GM06990 (cell line): ENCODE measurements around the gene DBNDD1.
"Not testable (repeated sequence)": the region's sequence is repeated elsewhere in the genome, so short reads cannot be mapped to it uniquely, and the experiment has no call there.

Experiments
- DNase-seq: peaks from one replicate; pipeline ENCODE4 v3.0.0-alpha.2; 2011; ENCODE audit not compliant: insufficient read length; ENCODE audit errors: extremely low read depth
- H3K27me3 ChIP-seq: replicated peaks from 2 replicates; pipeline ENCODE4 v1.6.0; 2011; ENCODE audit warnings: low read length; ENCODE audit not compliant: control insufficient read depth, insufficient read depth
- H3K36me3 ChIP-seq: 2 replicates; pipeline ENCODE4 v1.5.1; 2011; ENCODE audit warnings: low read length; ENCODE audit not compliant: control insufficient read depth, insufficient read depth
- H3K4me3 ChIP-seq: replicated peaks from 2 replicates; pipeline ENCODE4 v1.5.1; 2011; ENCODE audit warnings: low read depth, mild to moderate bottlenecking, control low read depth, low read length
- CTCF ChIP-seq: IDR thresholded peaks from 2 replicates; pipeline ENCODE4 v1.5.1; 2011; ENCODE audit warnings: low read length, control low read depth, mild to moderate bottlenecking, inconsistent platforms; ENCODE audit not compliant: insufficient read depth, poor library complexity, severe bottlenecking

The DBNDD1 gene

GRCh38 chr16:89969741-89970410 is 49.4 kb downstream of the DBNDD1 start:
- no peak for TF ChIP-seq CTCF
- Histone ChIP-seq H3K4me3 (no peak overlapping the region), H3K27me3 (no peaks in the 10 kb centered on the region), H3K36me3 (no peaks in the 10 kb centered on the region; the same call in 1 of the 2 replicates)
- no peak for DNase-seq

- not testable (repeated sequence) for H3K27me3 ChIP-seq, H3K4me3 ChIP-seq, DNase-seq, H3K36me3 ChIP-seq
These were observed 51.2 kb downstream of the DBNDD1 start for GRCh38 chr16:89968074-89968473.

GRCh38 chr16:89967436-89967835 is 51.8 kb downstream of the DBNDD1 start:
- not testable (repeated sequence) for DNase-seq, H3K36me3 ChIP-seq, H3K4me3 ChIP-seq, H3K27me3 ChIP-seq

GRCh38 chr16:89966756-89967155 is 52.5 kb downstream of the DBNDD1 start:
- no peak overlapping the region for H3K4me3 ChIP-seq
- no peak for TF ChIP-seq CTCF
- no peaks in the 10 kb centered on the region for H3K27me3 ChIP-seq
- no peak for DNase-seq
- H3K36me3 ChIP-seq, result no peaks in the 10 kb centered on the region; the same call in none of the 2 replicates

GRCh38 chr16:89965447-89966225 is 53.6 kb downstream of the DBNDD1 start:
- DNase-seq, result no peak
- Histone ChIP-seq H3K4me3 (no peak overlapping the region), H3K36me3 (peaks cover 2% of the 10 kb centered on the region), H3K27me3 (no peaks in the 10 kb centered on the region)
- no peak for TF ChIP-seq CTCF

- TF ChIP-seq CTCF, result no peak
- no peaks in the 10 kb centered on the region for H3K27me3 ChIP-seq
- no peak for DNase-seq
- H3K36me3 ChIP-seq, result peaks cover 2% of the 10 kb centered on the region
- H3K4me3 ChIP-seq, result no peak overlapping the region
These were observed 55.1 kb downstream of the DBNDD1 start for GRCh38 chr16:89964201-89964600.
